AML-193 (cell line): Measurements from ENCODE around the gene HOXB3.
A peak's percentile ranks its signal among the peaks of the same experiment; 100 is the strongest.
"Not testable (repeated sequence)": the region's sequence is repeated elsewhere in the genome, so short reads cannot be mapped to it uniquely, and the experiment has no call there.

Experiments
- DNase-seq, 2 experiments: peaks; one replicate each; lab custom pipeline; 2025; lab: John Stamatoyannopoulos, UW

Gene HOXB3

DNA sequence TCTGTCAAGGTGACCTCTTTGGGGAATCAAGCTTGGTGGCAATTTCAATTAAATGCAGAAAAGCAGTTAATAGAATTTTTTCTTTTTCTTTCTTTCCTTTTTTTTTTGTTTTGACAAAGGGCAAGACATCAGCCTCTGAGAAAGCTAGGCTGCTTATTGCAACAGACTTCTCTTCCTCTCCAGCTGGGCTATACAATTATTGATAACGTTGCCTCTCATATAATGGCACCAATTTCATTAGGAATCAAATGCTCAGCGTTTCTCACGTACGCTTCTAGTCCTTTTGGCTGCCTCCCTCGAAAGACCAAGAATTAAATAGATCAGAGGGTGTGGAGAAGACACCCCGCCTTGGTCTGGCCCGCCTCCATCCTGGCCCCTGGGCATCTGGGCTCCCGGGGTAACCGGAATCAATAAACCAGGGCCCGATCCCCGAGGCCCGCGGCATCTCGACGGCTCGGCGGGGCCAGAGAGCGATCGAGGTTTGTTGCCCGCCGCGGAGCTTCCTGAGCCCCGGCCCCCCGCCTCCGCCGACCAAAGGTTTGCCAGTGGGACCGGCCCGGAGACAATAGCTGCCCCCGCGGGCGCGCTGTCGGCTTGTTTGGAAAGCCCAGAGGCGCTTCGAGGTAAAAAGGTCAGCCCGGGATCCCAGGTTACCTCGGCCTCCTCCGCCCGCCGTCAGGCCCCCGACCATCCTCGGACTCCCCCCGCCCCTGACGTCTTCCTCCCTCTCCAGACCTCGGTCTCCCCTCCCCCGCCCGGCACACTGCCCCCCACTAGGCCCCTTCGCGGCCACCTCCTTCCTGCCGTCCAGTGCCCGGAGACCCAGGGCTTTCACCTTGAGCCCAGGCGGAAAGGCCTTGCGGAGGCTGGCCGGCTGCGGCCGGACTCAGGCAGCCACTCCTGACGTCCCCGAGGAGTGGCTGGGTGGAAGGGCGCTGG is 63.2 kb downstream of the HOXB3 start:
- no peak for DNase-seq

DNA sequence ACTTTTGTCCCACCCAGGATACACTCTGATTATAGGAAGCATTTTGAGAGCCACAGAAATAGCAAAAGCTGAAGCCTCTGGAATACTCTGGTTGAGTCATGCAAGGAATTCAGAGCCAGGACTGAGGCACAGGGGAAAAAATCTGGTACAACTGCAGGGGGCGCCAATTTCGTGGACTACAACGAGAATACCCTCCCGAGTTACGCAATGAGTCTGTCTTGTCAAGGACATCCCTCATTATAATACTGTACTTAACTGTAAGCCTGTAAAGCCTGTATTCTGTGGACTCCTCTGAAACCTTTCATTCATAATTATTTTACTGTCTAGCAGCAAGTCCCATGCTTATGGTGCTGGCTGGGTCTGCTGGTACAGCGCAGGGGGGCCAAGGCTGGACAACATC is 67.0 kb downstream of the HOXB3 start:
- DNase-seq: no peak

- no peak for DNase-seq
These were observed 67.9 kb downstream of the HOXB3 start for GRCh38 chr17:48522031-48522653.

DNA sequence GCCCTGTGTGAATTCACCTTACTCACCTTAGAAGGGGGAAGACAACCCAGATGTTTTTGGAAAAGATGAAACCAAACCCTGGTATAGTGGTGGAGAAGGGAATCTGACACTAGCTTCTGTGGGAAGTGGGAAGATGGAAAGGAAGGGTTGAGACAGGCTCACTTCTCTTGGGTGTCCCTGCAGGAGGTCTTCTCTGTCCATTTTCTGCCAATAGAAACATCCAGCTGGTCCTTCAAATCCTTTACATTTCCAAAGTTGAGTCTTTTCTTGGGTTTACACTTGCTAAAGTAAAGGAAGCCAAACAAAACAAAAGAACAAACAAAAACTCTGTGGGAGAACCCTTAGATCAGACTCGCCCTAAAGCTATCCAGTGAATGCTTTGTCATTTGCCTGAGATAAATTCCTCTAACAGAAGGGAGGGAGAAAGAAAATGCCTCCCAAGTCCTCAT is 69.4 kb downstream of the HOXB3 start:
- no peak for DNase-seq

GRCh38 chr17:48519427-48519826 is 70.6 kb downstream of the HOXB3 start:
- DNase-seq: no peak

DNA sequence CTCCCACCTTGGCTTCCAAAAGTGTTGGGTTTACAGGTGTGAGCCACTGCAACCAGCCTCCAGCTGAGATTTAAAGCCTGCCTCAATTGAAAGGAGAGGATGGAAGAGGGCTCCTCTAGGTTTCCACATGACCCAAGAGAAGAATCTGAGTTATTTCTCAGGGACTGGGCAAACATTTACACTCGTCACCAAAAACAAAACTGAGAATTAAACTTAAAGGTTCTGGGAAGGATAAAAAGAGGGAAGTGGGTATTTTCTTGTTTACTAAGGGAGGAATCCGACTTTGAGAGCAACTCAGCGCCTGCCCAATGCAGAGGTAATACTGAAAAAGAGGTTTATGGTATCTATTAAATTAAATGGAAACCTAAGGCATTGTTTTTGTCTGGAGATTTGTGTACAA is 72.6 kb downstream of the HOXB3 start:
- DNase-seq: no peak

- no peak for DNase-seq
These were observed 73.8 kb downstream of the HOXB3 start for GRCh38 chr17:48515925-48516900.

- no peak for DNase-seq
These were observed 75.6 kb downstream of the HOXB3 start for GRCh38 chr17:48514477-48514876.

DNA sequence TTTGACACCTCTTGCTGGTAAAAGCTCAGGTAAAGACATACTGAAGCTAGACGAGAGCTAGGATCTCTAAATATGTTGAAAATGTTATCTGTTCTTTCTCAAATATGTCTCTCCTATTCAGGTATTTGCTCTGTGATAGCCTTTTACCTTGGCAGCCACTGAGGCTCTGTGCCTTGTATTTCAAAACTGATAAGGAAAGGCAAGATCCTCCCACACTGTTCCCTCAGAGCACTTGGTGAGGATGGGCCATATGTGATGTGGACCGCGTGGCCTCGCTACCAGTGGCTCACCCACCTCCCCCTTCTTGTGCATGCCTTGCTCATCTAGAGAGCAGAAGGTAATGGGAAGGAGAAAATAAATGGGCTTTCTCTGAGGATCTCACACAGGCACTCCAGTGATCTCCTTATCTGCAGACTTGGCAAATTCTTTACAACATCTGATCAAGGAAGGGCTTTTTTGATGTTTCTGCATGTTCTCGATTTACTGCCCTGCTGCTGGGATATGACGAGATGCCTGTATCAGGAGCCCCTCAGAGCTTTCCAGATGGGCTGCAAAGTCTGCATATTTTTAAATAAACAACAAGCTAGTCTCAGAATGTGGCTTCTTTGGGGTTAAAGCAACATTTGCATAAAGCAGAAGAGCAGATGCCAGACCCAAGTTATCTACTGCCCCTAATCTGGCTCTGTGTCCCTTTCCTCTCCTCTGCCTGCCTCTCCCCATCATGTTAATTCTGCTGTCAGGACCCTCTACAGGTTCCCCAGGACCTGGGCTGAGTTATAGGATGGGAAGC is 76.2 kb downstream of the HOXB3 start:
- no peak for DNase-seq

DNA sequence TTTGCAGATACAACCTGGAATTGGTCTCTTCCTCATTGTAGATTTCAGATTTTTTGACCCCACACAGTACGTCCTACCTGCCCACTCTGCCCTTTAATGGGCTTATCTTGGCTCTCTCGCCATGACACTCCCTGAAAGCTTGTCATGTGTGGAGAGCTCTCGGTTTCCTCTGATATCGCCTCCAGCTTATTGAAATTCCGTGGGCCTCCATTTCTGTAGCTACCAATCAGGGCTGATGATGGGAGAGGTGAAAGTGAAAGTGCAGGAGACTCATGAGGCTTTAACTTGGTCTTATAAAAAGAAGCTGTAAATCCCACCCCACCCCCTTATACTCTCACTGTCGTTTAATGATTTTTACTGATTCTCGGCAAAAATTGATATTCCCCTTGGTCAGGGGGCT is 76.9 kb downstream of the HOXB3 start:
- DNase-seq: no peak

DNA sequence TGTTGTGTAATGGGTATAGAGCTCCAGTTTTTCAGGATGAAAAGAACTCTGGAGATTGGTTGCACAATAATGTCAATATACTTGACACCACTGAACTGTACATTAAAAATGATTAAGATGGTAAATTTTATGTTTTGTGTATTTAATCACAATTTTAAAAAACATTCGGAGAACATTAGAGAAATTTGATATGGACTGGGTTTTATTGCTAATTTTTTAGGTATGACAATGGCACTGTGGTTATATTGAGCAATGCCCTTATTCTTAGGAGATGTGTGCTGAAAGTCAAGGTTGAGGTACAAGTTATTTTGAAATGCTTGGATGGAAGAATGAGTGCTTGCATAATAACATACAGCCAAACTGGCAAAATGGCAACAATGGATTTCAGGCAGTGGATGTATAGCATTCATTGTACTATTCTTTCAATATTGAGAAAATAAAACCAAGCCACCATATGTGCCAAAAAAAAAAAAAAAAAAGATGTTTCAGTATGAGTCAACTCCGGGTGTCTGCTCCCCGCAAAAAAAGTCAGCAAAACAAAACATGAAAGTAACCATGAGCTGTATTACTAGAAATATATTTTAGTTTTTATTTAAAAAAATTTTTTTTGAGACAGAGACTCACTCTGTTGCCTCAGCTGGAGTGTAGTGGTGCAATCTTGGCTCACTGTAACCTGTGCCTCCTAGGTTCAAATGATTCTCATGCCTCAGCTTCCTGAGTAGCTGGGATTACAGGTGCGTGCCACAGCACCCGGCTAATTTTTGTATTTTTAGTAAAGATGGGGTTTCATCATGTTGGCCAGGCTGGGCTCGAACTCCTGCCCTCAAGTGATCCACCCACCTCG is 79.1 kb downstream of the HOXB3 start:
- DNase-seq: peak; percentile 75

DNA sequence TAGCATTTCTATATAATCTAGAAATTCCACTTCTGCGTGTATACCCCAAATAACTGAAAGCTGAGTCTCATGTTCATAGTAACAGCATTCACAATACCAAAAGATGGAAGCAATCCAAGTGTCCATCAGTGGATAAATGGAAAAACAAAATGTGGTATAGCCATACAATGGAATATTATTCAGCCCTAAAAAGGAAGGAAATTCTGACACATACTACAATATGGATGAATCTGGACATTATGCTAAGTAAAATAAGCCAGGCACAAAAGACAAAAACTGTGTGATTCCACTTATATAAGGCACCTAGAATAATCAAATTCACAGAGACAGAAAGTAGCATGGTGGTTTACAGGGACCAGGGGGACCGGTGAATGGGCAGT is 79.7 kb downstream of the HOXB3 start:
- no peak for DNase-seq

GRCh38 chr17:48509708-48510107 is 80.3 kb downstream of the HOXB3 start:
- DNase-seq: not testable (repeated sequence)

- DNase-seq: no peak
These were observed 83.8 kb downstream of the HOXB3 start for GRCh38 chr17:48506246-48506645.

DNA sequence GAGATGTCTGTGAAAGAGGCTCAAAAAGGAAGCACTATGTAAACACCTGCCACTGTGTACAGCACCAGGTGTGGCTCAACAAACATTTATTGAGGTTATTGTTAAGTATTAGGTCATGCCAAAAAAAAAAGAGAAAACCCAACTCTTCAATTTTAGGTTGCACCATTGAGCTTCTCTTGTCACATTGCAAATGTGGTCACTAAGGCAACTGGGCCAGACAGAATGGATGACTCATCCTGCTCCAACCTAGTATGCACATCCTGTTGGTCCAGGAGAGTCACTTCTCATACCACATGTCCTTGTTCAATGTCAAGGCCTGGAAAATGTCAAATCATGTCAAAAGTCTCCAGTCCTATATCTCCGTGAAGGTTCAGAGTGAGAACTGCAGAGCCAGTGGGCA is 84.3 kb downstream of the HOXB3 start:
- DNase-seq: peak; percentile 69 to 76

- DNase-seq: no peak
These were observed 85.1 kb downstream of the HOXB3 start for GRCh38 chr17:48504953-48505352.

GRCh38 chr17:48503747-48504146 is 86.3 kb downstream of the HOXB3 start:
- no peak for DNase-seq

GRCh38 chr17:48502901-48503300 is 87.1 kb downstream of the HOXB3 start:
- no peak for DNase-seq

DNA sequence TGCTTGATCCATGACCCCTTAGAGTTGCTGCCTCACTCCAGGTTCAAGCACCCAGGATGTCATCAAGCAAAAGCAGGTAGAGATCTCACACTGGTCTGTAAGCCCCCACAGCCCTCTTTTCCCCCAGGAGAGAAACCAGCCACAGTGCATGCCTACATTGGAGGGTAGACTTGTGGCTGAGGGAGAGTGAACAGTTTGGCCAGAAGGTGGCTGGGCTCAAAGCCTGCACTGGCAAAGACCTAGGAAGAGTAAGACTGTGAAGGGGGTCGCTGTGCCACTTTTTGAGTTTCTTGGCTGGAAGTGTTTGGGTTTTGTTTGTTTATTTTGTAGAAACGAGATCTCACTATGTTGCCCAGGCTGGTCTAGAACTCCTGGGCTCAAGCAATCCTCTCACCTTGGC is 87.7 kb downstream of the HOXB3 start:
- no peak for DNase-seq
